ENCODE results near the gene GALNT5.

DNA sequence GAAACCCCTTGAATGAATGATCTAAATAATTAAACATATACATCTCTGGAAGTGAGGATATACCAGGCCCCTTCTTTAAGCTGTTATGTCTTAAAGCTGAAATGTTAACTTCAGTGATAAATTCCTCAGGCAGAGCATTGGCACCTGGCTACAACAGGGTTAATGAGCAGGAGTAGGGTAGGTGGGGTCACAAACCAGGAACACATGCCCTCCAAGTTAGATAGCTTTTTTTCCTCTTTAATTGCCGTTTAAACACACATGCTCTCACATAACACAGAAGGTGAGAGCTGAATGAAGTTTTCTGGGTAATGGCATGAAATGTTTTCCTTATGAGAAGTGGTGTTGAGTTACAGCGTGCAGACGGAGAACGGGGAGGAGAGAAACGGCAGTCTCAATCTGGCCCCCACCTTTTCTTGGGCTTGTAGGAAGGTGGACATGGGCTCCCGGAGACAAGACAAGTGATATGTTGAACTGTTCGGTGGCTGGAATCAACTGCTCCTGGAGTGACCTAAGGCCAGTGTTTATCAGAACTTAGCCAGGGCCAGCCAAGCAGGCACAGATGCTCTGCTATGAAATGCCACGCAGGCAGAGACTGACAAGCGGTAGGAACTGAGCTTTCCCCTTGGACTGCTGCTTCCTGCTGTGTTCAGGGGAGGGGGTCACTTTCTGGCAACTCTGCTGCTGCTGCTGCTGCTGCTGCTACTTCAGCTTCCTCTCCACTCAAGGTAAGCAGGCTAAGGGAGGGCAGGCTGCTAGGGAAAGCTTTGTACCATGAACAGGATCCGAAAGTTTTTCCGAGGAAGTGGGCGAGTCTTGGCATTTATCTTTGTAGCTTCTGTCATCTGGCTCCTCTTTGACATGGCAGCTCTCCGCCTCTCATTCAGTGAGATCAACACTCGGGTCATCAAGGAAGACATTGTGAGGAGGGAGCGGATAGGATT is at the start of gene GALNT5:
- TF ChIP-seq, protein P1, sequence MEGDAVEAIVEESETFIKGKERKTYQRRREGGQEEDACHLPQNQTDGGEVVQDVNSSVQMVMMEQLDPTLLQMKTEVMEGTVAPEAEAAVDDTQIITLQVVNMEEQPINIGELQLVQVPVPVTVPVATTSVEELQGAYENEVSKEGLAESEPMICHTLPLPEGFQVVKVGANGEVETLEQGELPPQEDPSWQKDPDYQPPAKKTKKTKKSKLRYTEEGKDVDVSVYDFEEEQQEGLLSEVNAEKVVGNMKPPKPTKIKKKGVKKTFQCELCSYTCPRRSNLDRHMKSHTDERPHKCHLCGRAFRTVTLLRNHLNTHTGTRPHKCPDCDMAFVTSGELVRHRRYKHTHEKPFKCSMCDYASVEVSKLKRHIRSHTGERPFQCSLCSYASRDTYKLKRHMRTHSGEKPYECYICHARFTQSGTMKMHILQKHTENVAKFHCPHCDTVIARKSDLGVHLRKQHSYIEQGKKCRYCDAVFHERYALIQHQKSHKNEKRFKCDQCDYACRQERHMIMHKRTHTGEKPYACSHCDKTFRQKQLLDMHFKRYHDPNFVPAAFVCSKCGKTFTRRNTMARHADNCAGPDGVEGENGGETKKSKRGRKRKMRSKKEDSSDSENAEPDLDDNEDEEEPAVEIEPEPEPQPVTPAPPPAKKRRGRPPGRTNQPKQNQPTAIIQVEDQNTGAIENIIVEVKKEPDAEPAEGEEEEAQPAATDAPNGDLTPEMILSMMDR (conservative IDR thresholded peaks at IDR 0.05; ENCODE audit: low read depth, low read length) = no peak
- no peak for TF ChIP-seq EZH2 (IDR thresholded peaks at IDR 0.05; ENCODE audit: low read length, unreplicated experiment)
- TF ChIP-seq EZH2phosphoT487 (IDR thresholded peaks at IDR 0.05; ENCODE audit: borderline replicate concordance, low read length) = no peak

All from PC-3 (cell line).